Suprapubic skin (tissue), 4 donors: ENCODE measurements around the gene TNFRSF8. TPM values are rescaled to one million over a fixed set of nuclear protein-coding genes. Genes with fewer than 3 reads are reported as not detected.

Experiments
- DNase-seq, 2 donors: peaks; one replicate each; pipeline ENCODE4 v3.0.0-alpha.2; 2019; ENCODE audit warnings: low spot score in 2 of 2
- H3K27ac ChIP-seq: fragments of 200-600 bp; sonication (generic); one replicate; pipeline ENCODE4 v1.5.1; 2019
- H3K27me3 ChIP-seq: fragments of 200-600 bp; sonication (generic); one replicate; pipeline ENCODE4 v1.5.1; 2019
- H3K36me3 ChIP-seq: fragments of 200-600 bp; sonication (generic); one replicate; pipeline ENCODE4 v1.5.1; 2019
- H3K4me1 ChIP-seq: fragments of 200-600 bp; sonication (generic); one replicate; pipeline ENCODE4 v1.5.1; 2019
- H3K4me3 ChIP-seq: fragments of 200-600 bp; sonication (generic); one replicate; pipeline ENCODE4 v1.5.1; 2019; ENCODE audit warnings: mild to moderate bottlenecking
- H3K9me3 ChIP-seq: fragments of 200-600 bp; sonication (generic); one replicate; pipeline ENCODE4 v1.5.1; 2019
- CTCF ChIP-seq, 2 donors: fragments of 200-600 bp in 1 of 2; fragments of 450-650 bp in 1 of 2; sonication (generic) in 1 of 2; IDR thresholded peaks; one replicate each; pipeline ENCODE4 v1.5.1; 2016 to 2019; ENCODE audit warnings: antibody characterized with exemption in 2 of 2, mild to moderate bottlenecking in 1 of 2, moderate library complexity in 1 of 2
- EP300 ChIP-seq: sonication (generic); formaldehyde crosslinking; IDR thresholded peaks from one replicate; pipeline ENCODE4 v1.6.1; 2017; ENCODE audit warnings: antibody characterized with exemption
- POLR2A ChIP-seq, 2 donors: fragments of 450-650 bp; IDR thresholded peaks; one replicate each; pipeline ENCODE4 v1.6.1; 2017; ENCODE audit warnings: antibody characterized with exemption in 2 of 2, mild to moderate bottlenecking in 2 of 2, moderate library complexity in 2 of 2
- POLR2AphosphoS5 ChIP-seq, 3 donors: sonication (generic); formaldehyde crosslinking; IDR thresholded peaks; one replicate each; pipeline ENCODE4 v1.6.1; 2017; ENCODE audit warnings: antibody characterized with exemption in 3 of 3
- WGBS: methylation state at CpG from one replicate; pipeline ENCODE4 v1.1.5; 2018; 5-methylcytosine and 5-hydroxymethylcytosine counted together
- total RNA-seq, 4 donors: library from RNA; depleted of rRNA; stranded (reverse); fragments of >200 nt; gene quantifications; one replicate each; pipeline ENCODE4 v1.1.0, GENCODE V29; 2016

The TNFRSF8 gene
- total RNA-seq, 4 donors from 2014 or later, result 0.30 to 1.2 (median 0.75) TPM

- Histone ChIP-seq H3K27me3 (no peaks in the 10 kb centered on the region), H3K4me3 (no peak overlapping the region), H3K27ac (no peak overlapping the region), H3K9me3 (no peaks in the 10 kb centered on the region), H3K36me3 (no peaks in the 10 kb centered on the region), H3K4me1 (no peaks in the 10 kb centered on the region)
- DNase-seq, result no peak
- TF ChIP-seq CTCF (IDR thresholded peaks at IDR 0.05), result no peak
- TF ChIP-seq POLR2A (IDR thresholded peaks at IDR 0.05), result no peak
- TF ChIP-seq EP300, result no peak
- WGBS, result 84% methylated on average over 3 of the region's 3 CpGs
These were observed 31.1 kb downstream of the TNFRSF8 start for GRCh38 chr1:12094180-12094579.

- Histone ChIP-seq H3K27ac (no peak overlapping the region), H3K36me3 (no peaks in the 10 kb centered on the region), H3K9me3 (no peaks in the 10 kb centered on the region), H3K4me1 (no peaks in the 10 kb centered on the region), H3K27me3 (no peaks in the 10 kb centered on the region), H3K4me3 (no peak overlapping the region)
- TF ChIP-seq EP300, result no peak
- TF ChIP-seq POLR2AphosphoS5 (IDR thresholded peaks at IDR 0.05), result no peak
- TF ChIP-seq CTCF (IDR thresholded peaks at IDR 0.05), result no peak
- TF ChIP-seq POLR2A (IDR thresholded peaks at IDR 0.05), result no peak
- 92% methylated on average over 10 of the region's 10 CpGs for WGBS
- DNase-seq, result no peak
These were observed 32.6 kb downstream of the TNFRSF8 start for GRCh38 chr1:12095452-12096263.

- no peaks in the 10 kb centered on the region for H3K4me1 ChIP-seq
- H3K27me3 ChIP-seq, result no peaks in the 10 kb centered on the region
- 92% methylated on average over 5 of the region's 5 CpGs for WGBS
- no peak overlapping the region for H3K27ac ChIP-seq
- no peak overlapping the region for H3K4me3 ChIP-seq
- H3K36me3 ChIP-seq, result no peaks in the 10 kb centered on the region
- TF ChIP-seq CTCF (IDR thresholded peaks at IDR 0.05) (no peak), POLR2A (IDR thresholded peaks at IDR 0.05) (no peak), EP300 (no peak), POLR2AphosphoS5 (IDR thresholded peaks at IDR 0.05) (no peak)
- DNase-seq, result no peak
- no peaks in the 10 kb centered on the region for H3K9me3 ChIP-seq
These were observed 33.5 kb downstream of the TNFRSF8 start for GRCh38 chr1:12096615-12097014.

GRCh38 chr1:12097321-12097720 lies 34.2 kb downstream of the TNFRSF8 start:
- no peak overlapping the region for H3K27ac ChIP-seq
- H3K27me3 ChIP-seq, result no peaks in the 10 kb centered on the region
- no peaks in the 10 kb centered on the region for H3K4me1 ChIP-seq
- no peaks in the 10 kb centered on the region for H3K9me3 ChIP-seq
- H3K4me3 ChIP-seq, result no peak overlapping the region
- TF ChIP-seq CTCF (IDR thresholded peaks at IDR 0.05), result no peak
- TF ChIP-seq POLR2AphosphoS5 (IDR thresholded peaks at IDR 0.05), result no peak
- TF ChIP-seq EP300, result no peak
- no peak for TF ChIP-seq POLR2A (IDR thresholded peaks at IDR 0.05)
- no peaks in the 10 kb centered on the region for H3K36me3 ChIP-seq
- DNase-seq, result no peak

- Histone ChIP-seq H3K9me3 (no peaks in the 10 kb centered on the region), H3K27ac (no peak overlapping the region), H3K4me3 (no peak overlapping the region), H3K27me3 (no peaks in the 10 kb centered on the region), H3K4me1 (no peaks in the 10 kb centered on the region), H3K36me3 (no peaks in the 10 kb centered on the region)
- WGBS, result 42% methylated on average over 1 of the region's 1 CpG
- no peak for DNase-seq
- TF ChIP-seq POLR2A (IDR thresholded peaks at IDR 0.05) (no peak), EP300 (no peak), CTCF (IDR thresholded peaks at IDR 0.05) (no peak), POLR2AphosphoS5 (IDR thresholded peaks at IDR 0.05) (no peak)
These were observed 35.7 kb downstream of the TNFRSF8 start for GRCh38 chr1:12098786-12099185.
